DND-41 (cell line): ENCODE measurements around the gene CACNA1I.

ENCODE experiments used
- EZH2 ChIP-seq: IDR thresholded peaks from 3 replicates; pipeline ENCODE4 v1.6.1; 2012; ENCODE audit warnings: borderline replicate concordance, low read depth, mild to moderate bottlenecking, moderate library complexity, low read length, inconsistent platforms; ENCODE audit not compliant: severe bottlenecking
- TF ChIP-seq, protein P1 (sequence below): IDR thresholded peaks from 2 replicates; pipeline ENCODE4 v1.5.1; 2012; ENCODE audit warnings: borderline replicate concordance, low read length, moderate library complexity, mild to moderate bottlenecking; ENCODE audit not compliant: poor library complexity, severe bottlenecking; ENCODE audit errors: extremely low read depth

DNA sequence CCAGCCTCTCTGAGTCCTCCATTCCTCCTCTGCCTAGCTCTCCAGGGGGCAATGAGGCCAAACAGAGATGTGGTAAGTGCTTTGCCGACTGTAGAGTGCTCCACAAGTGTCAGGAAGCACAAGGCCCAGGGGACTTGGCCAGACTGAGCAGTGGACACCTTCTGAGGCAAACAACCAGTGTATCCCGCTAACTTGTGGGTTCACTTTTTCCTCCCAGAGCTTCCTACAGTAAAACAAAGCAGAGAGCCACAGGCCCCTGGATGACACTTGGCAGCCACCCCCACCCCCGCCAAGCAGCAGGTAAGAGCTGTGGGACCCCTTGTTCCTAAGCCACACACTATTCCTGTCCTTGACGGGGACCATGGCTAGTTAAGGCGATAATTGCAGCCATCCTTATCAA, 160.9 kb downstream of the CACNA1I start:
- TF ChIP-seq, protein P1, sequence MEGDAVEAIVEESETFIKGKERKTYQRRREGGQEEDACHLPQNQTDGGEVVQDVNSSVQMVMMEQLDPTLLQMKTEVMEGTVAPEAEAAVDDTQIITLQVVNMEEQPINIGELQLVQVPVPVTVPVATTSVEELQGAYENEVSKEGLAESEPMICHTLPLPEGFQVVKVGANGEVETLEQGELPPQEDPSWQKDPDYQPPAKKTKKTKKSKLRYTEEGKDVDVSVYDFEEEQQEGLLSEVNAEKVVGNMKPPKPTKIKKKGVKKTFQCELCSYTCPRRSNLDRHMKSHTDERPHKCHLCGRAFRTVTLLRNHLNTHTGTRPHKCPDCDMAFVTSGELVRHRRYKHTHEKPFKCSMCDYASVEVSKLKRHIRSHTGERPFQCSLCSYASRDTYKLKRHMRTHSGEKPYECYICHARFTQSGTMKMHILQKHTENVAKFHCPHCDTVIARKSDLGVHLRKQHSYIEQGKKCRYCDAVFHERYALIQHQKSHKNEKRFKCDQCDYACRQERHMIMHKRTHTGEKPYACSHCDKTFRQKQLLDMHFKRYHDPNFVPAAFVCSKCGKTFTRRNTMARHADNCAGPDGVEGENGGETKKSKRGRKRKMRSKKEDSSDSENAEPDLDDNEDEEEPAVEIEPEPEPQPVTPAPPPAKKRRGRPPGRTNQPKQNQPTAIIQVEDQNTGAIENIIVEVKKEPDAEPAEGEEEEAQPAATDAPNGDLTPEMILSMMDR: no peak
- no peak for TF ChIP-seq EZH2
